Brain pericyte (primary cell): ENCODE measurements around the gene ANKRD23.
"Not testable (repeated sequence)": the region's sequence is repeated elsewhere in the genome, so short reads cannot be mapped to it uniquely, and the experiment has no call there.

Experiments
- DNase-seq: peaks from one replicate; pipeline ENCODE4 v3.0.0-alpha.2; 2012; ENCODE audit warnings: low read depth, low spot score

The ANKRD23 gene

DNA sequence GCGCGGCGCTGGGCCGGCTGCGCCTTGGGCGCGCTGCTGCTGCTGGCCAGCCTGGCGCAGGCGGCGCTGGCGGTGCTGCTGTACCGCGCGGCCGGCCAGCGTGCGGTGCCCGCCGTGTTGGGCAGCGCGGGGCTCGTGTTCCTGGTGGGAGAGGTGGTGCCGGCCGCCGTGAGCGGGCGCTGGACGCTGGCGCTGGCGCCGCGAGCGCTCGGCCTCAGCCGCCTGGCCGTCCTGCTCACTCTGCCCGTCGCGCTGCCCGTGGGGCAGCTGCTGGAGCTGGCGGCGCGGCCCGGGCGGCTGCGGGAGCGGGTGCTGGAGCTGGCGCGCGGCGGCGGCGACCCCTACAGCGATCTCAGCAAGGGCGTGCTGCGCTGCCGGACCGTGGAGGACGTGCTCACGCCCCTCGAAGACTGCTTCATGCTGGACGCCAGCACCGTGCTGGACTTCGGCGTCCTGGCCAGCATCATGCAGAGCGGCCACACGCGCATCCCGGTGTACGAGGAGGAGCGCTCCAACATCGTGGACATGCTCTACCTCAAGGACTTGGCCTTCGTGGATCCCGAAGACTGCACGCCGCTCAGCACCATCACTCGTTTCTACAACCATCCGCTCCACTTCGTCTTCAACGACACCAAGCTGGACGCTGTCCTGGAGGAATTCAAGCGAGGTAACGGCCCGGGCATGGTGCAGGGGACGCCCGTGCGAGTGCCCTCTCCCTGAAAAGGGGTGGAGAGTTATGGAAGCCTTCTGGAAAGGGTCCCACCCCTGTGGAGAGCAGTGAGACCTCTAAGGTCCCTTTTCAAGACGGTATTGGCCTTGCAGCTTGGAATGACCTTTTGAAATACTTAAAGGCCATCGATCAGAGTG lies 26.8 kb downstream of the ANKRD23 start:
- no peak for DNase-seq

DNA sequence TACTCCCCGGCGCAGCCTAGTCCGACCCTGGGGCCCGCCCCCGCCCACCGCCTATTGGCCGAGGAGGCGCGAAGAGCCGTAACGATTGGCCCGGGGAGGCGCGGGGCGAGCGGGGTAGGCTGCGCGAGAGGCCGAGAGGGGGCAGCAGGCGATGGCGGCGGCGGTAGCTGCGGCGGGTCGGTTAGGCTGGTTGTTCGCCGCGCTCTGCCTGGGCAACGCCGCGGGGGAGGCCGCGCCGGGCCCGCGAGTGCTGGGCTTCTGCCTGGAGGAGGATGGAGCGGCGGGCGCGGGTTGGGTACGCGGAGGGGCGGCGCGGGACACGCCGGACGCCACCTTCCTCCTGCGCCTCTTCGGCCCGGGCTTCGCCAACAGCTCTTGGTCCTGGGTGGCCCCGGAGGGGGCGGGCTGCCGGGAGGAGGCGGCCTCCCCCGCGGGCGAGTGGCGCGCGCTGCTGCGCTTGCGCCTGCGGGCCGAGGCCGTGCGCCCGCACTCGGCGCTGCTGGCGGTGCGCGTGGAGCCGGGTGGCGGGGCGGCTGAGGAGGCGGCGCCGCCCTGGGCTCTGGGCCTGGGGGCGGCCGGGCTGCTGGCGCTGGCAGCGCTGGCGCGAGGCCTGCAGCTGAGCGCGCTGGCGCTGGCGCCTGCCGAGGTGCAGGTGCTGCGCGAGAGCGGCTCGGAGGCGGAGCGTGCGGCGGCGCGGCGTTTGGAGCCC lies 27.5 kb downstream of the ANKRD23 start, which contains the start of gene CNNM3:
Gene CNNM3 (plus strand): TSS at position 142 of the 709 bp plus-strand sequence. CDS start 10 bp downstream, at position 152.
- peak; percentile 73 for DNase-seq

DNA sequence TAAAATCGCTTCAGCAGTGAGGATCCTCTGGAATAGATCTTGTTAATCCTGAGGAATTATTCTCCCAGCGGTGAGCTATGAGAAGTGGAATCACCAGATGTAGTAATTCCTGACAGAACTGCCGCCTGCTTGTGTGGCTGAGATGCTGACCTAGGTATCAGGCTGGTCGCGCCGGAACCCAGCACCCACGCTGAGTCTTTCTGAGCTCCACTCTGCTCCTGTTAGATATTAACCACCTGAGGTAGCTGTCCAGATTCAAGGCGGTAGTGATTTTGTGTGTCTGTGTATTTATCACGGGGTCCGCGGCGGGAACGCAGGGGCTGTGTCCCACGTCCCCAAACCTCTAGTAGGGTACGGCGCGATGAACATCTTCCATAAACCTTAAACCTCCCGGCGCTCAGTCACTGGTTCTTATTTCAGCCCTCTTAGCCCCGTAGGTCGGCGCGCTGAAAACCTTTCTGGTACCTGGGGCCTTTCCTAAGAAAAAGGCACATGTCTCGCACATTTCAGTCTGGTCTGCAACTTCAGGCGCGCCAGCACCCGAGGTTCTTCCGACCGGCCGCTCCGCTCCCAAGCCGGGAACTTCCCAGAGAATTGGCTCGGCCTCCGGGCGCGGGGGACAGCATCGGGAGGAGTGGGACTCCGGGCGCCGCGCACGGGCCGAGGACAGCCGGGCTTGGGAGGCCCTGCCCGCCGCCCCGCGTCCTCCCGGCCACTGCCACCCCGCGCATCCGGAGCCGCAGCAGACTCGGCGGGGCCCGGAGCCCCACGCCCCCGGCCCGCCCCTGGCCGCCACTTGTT lies 28.3 kb downstream of the ANKRD23 start:
- no peak for DNase-seq

DNA sequence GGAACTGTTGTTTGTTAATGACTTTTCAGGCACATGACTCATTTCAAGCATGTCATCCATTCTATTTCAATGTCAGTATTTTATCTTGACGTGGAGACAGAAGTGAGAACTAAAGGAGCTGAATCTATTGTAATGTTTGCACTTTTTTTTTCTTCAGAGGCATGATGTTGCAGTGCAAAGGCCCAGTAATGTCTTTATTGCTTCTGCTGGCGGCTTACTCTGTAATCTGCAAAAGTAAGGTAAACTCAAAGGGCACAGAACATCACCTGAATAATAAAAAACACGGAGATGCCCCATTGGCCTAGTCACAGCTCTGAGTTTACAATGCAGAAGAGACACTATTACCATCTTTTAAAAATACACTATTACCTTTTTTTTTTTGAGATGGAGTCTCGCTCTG lies 30.2 kb downstream of the ANKRD23 start:
- no peak for DNase-seq

DNA sequence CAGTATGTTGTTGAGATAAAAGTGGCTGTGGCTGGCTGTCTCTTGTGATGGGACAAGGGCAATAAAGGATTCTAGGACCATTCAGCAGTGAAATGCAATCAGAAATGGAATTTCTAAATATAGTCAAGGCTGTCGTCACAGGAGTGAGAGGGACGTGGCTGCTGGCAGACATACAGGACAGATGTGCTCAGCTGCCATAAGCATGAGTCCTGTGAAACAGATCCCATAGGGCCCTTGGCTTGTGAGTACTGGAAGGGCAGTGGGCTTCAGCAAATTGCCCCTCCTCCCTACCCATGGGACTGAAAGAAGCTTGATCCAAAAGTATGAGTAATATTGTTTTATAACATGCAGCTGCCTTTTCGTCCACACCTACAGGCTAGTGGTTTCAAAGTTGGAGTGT lies 31.9 kb downstream of the ANKRD23 start:
- DNase-seq: no peak

DNA sequence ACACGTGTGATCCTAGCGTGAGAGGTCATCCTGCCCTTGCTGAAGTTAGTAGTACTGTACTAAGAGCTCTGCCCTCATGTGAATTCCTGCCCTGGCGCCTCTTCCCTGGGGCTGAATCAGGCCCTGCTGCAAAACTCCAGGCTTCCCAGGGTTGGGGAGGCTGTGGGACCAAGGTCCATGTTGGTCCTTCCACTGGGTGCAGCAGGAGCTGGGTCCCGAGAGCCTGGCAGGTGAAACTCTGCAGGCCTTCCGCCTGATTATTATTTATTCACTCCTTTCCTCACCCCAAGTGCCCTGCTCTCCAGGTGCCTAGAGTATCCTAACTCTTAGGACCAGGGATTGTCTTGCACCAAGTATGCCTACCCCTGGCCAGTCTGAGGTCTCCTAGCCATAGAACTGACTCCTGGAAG lies 33.0 kb downstream of the ANKRD23 start:
- DNase-seq: no peak

DNA sequence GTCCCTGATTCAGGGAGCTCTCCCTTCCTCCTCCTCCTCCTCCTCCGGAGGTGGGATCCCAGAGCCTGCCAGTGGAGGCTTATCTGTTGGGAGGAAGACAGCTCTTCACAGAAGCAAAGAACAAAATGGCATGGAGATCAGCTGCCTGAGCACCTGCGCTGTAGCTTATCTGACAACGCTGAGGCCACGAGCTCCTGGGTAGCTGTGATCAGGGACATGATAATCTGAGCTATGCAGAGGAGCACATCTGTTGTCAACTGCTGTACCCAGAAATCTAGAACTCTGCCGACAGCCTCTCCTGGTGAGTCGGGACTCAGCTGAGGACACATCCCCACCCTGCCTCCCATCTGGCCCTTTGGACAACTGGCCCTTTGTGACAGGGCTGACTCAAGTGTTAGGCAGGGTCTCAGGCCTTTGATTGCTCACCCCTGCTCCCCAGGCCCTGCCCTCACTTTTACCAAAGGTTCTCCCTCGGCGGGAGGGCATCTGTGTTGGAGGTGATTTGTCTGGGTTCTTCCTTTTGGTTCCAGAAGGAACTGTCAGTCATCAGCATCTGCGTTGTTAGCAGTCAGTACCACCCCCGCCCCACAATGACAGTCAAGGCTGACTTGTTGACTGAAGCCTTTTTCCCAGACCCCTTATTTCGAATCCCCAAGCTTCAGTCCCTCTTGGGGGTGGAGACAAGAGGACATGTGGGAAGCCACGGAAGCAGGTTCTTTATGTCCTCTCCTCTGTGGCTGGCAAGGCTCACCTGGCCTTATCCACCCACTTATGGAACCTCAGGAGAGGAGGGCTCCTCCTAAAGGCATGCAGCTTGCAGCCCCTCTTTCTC lies 33.7 kb downstream of the ANKRD23 start:
- no peak for DNase-seq

DNA sequence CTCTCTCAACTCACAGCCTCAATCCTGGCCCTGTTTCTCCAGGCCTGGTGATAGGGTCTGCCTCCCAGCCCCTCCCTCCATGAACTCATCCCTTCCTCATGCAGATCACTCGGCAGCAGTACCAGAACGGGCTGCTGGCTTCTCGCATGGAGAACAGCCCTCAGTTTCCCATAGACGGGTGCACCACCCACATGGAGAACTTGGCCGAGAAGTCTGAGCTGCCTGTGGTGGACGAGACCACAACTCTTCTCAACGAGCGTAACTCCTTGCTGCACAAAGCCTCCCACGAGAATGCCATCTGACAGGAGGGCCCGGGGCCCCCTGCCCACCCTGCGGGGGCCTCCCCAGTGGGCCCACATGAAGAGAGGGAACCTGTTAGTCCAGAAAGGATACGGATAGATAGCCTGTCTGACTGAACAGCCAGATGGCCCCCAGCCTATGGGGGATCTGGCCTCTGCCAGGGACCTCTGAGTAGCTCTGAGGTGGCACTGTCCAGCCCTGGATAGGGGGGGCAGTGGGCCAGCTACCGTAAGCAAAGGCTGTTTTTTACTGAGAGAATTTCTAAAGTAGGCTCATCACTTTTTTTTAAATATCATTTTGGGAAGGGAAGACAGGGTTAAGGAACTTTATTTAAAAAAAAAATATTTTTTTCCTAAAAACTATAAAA lies 34.5 kb downstream of the ANKRD23 start:
- no peak for DNase-seq

DNA sequence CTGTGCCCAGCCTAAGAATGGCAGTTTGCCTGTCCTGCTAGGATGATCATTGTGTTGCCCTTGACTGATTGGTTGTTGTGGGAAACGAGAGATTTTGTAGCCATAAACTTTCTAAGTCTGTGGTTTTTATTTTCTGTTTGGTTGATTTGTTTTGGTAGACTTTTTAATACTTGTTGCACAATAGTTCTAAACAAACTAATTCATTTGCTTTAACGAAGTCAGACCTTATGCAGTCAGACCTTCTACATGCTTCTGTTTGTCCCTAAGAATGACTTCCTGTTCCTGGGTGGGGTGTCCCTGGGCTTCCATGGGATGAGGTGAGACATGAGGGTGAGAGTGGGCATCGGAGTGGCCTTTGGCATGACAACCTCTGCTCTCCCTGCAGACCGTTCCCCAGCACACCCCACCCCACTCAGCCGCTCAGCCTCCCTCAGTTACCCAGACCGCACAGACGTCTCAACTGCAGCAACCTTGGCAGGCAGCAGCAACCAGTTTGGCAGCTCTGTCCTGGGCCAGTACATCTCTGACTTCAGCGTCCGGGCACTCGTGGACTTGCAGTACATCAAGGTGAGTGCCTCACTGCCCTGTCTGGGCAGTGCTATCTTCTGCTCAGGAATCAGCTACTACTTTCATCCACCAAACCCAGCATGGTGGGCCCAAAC lies 35.5 kb downstream of the ANKRD23 start:
- no peak for DNase-seq

DNA sequence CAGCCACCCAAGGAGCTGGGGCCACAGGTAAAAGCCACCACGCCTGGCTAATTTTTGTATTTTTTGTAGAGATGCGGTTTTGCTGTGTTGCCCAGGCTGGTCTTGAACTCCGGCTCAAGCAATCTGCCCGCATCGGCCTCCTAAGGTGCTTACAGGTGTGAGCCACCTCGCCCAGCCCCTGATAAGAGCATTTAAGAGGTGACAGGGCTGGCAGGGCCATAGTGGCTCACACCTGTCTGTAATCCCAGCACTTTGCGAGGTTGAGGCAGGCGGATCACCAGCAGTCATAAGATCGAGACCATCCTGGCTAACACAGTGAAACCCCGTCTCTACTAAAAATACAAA lies 36.7 kb downstream of the ANKRD23 start:
- DNase-seq: no peak

DNA sequence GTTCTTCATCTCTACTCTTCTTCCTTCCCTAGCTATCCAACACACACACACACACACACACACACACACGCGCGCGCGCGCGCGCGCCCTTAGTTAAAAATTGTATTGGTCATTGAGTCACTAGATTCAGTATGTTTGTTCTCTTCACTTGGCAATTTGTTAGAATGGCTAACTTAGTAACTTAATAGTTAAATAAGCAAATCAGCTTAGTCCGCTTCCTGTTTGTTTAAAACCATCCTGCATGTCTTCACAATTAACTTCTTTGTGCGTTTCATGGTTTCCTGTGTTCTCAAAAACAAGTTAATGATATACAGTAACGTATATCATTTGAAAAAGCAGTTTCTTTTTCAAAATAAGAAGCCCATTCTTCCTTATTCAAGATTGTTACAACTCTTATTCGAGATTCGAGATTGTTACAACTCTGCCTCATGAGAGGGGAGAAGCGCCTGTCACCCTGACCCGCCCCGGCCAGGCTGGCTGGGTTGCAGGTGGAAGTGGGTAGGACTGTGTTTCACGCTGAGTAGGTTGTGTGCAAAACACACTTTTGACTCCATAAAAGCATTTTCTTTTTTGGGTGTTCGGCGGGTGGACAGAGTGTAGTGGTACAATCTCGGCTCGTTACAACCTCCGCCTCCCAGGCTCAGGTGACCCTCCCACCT lies 37.2 kb downstream of the ANKRD23 start:
- DNase-seq: no peak

DNA sequence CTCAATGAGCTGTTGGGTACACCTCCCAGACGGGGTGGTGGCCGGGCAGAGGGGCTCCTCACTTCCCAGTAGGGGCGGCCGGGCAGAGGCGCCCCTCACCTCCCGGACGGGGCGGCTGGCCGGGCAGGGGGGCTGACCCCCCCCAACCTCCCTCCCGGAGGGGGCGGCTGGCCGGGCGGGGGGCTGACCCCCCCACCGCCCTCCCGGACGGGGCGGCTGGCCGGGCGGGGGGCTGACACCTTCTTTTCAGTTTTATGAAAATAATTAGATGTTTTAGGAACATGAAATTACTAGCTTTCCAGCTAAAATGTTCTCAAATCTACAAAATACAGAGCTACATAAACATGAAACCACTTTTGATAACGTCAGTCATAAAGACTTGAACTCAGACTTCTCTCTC lies 37.9 kb downstream of the ANKRD23 start:
- not testable (repeated sequence) for DNase-seq

DNA sequence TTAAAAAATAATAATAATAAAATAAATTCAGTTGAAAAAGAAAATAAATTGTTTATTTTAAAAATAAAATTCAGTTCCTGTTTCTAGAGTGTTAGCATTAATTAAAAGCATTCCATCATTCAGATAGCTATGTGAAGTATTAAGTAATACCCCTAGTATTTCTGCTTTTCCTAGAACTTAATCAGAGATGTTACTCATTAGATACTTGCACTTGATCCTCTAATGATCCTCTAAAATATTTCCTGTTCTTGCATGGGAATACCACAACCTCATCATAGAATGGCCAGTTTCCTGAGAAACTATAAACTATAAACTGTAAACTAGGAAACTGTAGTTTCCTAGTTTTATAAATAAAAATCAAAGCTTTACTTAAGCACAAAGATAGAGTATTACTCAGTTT lies 38.8 kb downstream of the ANKRD23 start:
- no peak for DNase-seq

DNA sequence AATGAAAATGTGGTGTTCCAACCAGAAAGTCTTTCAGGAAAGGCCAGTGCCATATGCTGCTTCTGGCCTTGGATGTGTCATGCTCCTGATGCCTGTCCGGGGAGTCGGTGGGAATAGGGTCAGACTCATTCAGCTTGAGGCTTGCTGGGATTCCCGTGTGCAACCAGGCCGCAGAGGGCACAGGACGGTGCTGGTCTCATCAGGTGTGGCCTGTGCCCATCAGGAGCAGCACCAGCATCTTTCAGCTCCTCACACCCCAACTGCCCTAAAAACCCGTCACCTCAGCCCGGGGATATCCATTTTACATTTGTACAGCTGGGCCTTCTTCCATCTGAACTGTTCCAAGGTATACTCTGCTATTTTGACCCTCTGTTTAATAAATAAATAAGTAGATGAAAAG lies 41.1 kb downstream of the ANKRD23 start:
- DNase-seq: no peak

DNA sequence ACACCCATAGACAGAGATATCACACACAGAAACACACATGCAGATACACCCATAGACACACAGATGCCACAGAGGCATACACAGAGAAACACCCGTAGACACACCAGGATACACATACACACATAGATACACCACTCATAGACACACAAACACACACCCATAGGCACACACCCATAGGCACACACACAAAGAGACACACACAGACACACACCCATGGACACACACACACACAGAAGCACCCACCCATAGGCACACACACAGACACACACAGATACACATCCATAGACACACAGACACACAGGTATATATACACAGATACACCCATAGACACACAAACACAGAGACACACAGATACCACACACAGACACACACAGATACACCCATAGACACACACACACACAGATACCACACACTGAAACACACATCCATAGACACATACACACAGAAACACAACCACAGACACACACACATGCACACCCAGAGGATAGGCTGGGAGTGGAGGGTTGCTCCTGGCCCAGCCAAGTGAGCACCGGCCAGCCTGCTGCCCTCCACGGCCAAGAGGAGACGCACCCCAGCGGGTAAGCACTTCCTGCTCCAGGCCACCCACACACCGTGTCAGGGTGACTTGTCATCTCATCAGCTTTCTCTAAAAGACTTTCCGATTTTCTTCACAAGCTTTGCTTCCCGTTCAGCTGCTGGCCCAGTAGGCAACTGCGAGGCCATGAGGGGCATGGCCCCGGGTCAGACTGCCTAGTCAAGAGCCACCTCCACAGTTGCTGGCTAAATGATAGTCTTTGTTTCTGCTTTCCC lies 41.8 kb downstream of the ANKRD23 start:
- no peak for DNase-seq

DNA sequence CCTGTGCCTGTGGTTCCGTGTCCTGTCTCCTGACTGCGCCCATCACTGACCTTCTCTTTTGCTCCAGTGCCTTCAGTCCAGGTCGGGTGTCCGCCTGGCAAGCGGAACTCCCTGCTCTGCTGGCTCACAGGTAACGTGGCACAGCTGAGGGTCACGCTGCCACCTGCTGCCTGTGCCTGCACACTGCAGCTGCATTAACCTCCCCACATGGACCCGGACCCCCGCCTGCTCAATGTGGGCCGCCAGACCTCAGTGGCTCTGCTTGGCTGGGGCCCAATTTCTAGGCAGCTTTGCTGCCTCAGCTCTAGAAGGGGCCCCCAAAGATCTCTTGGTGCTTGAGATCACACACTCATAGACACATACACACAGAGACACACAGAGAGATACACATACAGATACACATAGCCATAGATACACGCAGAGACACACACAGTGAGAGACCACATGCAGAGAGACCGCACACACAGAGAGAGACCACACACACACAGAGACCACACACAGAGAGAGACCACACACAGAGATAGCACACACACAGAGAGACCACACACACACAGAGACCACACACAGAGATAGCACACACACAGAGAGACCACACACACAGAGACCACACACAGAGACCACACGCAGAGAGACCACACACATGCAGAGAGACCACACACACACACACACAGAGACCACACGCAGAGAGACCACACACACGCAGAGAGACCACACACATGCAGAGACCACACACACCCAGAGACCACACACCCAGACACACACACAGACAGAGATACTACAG lies 42.6 kb downstream of the ANKRD23 start:
- no peak for DNase-seq

DNA sequence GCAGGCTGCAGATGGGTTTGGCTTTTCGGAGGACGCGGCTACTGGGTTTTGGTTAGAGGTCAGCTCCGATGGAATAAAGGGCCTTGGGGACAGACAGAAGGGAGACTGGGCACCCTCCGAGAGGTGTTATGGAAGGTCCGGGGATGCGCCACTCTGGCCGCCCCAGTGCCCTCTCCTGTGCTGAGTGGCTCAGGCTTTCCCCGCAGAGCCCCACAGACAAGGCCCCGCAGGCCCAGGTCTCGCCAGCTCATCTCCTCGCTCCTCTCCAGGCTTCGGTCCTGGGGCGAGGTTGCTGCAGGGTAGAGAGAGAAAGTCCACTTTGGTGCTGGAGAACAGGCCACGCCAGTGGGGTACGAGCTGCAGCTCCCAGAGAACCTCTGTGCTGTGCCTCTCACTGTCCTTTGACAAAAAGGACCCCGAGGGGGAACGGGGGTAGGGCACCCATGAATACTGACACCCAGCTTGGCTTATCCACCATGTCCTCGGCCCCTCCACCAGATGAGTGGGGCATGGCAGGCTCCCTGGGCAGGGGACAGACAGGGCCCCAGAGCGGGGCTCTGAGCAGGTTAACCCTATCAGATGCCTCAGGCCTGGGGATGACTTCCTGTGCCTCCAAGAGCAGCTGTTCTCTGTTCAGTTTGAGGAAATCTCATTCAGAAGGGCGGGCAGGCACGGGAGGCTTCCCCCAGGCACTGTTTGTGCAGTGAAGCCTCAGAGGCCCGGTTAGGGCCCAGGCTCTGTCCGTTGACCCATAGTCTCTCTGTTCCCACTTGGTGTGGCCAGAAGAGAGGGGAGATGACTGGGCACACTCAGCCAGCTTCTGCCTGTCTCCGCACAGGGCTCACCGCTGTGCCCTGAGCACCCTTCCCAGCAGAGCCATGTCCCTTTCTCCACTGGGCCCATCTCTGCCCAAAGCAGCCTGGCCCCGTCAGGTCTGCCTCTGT lies 43.5 kb downstream of the ANKRD23 start:
- DNase-seq: no peak
